Neuronal stem cell (in vitro differentiated cells): Measurements from ENCODE around the gene OSER1.

Source experiments
- DNase-seq: peaks from one replicate; pipeline ENCODE4 v3.0.0-alpha.2; 2013; ENCODE audit warnings: low spot score
- H2AFZ ChIP-seq: one replicate; pipeline ENCODE4 v1.6.1; 2013; ENCODE audit warnings: mild to moderate bottlenecking, low read length, inconsistent platforms
- H2AK5ac ChIP-seq: 2 replicates; pipeline ENCODE4 v1.6.1; 2013; ENCODE audit warnings: low read depth, mild to moderate bottlenecking, inconsistent platforms, low read length, moderate library complexity, mixed read lengths
- H2BK120ac ChIP-seq: 2 replicates; pipeline ENCODE4 v1.6.1; 2013; ENCODE audit warnings: low read depth, mild to moderate bottlenecking, inconsistent platforms, low read length, moderate library complexity, mixed read lengths
- H2BK12ac ChIP-seq: one replicate; pipeline ENCODE4 v1.6.1; 2013; ENCODE audit warnings: low read length, inconsistent platforms
- H2BK15ac ChIP-seq: 2 replicates; pipeline ENCODE4 v1.6.1; 2013; ENCODE audit warnings: mild to moderate bottlenecking, low read length, inconsistent platforms, mixed read lengths
- H2BK5ac ChIP-seq: one replicate; pipeline ENCODE4 v1.6.1; 2013; ENCODE audit warnings: inconsistent platforms, mild to moderate bottlenecking, low read length, moderate library complexity
- H3K14ac ChIP-seq: one replicate; pipeline ENCODE4 v1.6.1; 2013; ENCODE audit warnings: low read length, inconsistent platforms
- H3K18ac ChIP-seq: 2 replicates; pipeline ENCODE4 v1.6.1; 2013; ENCODE audit warnings: low read length, inconsistent platforms
- H3K23ac ChIP-seq: 2 replicates; pipeline ENCODE4 v1.6.1; 2013; ENCODE audit warnings: low read depth, mild to moderate bottlenecking, mixed read lengths, low read length, inconsistent platforms; ENCODE audit not compliant: poor library complexity
- H3K27ac ChIP-seq: replicated peaks from 3 replicates; pipeline ENCODE4 v1.5.1; 2013; ENCODE audit warnings: low read length, inconsistent platforms
- H3K27me3 ChIP-seq, 3 experiments: 2 replicates each; pipeline ENCODE4 v1.6.1; 2013; ENCODE audit warnings: low read length in 3 of 3, mild to moderate bottlenecking in 2 of 3, inconsistent platforms in 1 of 3, low read depth in 1 of 3, mixed read lengths in 1 of 3, moderate library complexity in 1 of 3; ENCODE audit not compliant: control insufficient read depth in 3 of 3, insufficient read depth in 3 of 3
- H3K36me3 ChIP-seq, 2 donors: replicated peaks in 1 of 2; 2 replicates each; pipeline ENCODE4 v1.6.1; 2013; ENCODE audit warnings: low read length in 2 of 2; ENCODE audit not compliant: control insufficient read depth in 2 of 2, insufficient read depth in 2 of 2
- H3K4ac ChIP-seq: 2 replicates; pipeline ENCODE4 v1.6.1; 2013; ENCODE audit warnings: inconsistent platforms, mild to moderate bottlenecking, low read length, moderate library complexity
- H3K4me1 ChIP-seq, 2 donors: 1 replicate in 1 of 2; 2 replicates in 1 of 2; pipeline ENCODE4 v1.6.1; 2013; ENCODE audit warnings: low read length in 2 of 2, low read depth in 1 of 2; ENCODE audit not compliant: control insufficient read depth in 2 of 2, insufficient read depth in 1 of 2
- H3K4me2 ChIP-seq: one replicate; pipeline ENCODE4 v1.6.1; 2013; ENCODE audit warnings: mild to moderate bottlenecking, low read length, inconsistent platforms; ENCODE audit not compliant: insufficient read depth, poor library complexity, severe bottlenecking
- H3K4me3 ChIP-seq, 2 donors: 2 replicates each; pipeline ENCODE4 v1.5.1; 2013; ENCODE audit warnings: low read length in 2 of 2, mild to moderate bottlenecking in 2 of 2, inconsistent platforms in 1 of 2, moderate library complexity in 1 of 2
- H3K79me1 ChIP-seq: one replicate; pipeline ENCODE4 v1.6.1; 2013; ENCODE audit warnings: low read depth, mild to moderate bottlenecking, inconsistent platforms, low read length, moderate library complexity
- H3K9ac ChIP-seq: one replicate; pipeline ENCODE4 v1.6.1; 2013; ENCODE audit warnings: mild to moderate bottlenecking, low read depth, low read length, inconsistent platforms; ENCODE audit not compliant: poor library complexity
- H3K9me3 ChIP-seq, 2 donors: replicated peaks in 1 of 2; 2 replicates each; pipeline versions ENCODE3 to v1.6.1; 2013; ENCODE audit warnings: low read length in 2 of 2, mild to moderate bottlenecking in 2 of 2, inconsistent platforms in 1 of 2, low read depth in 1 of 2, mixed read lengths in 1 of 2, moderate library complexity in 1 of 2; ENCODE audit not compliant: control insufficient read depth in 2 of 2, insufficient read depth in 1 of 2
- H4K8ac ChIP-seq: one replicate; pipeline ENCODE4 v1.6.1; 2013; ENCODE audit warnings: low read depth, mild to moderate bottlenecking, inconsistent platforms, low read length, moderate library complexity
- H4K91ac ChIP-seq: one replicate; pipeline ENCODE4 v1.6.1; 2013; ENCODE audit warnings: low read length, low read depth, mild to moderate bottlenecking, inconsistent platforms; ENCODE audit not compliant: poor library complexity
- WGBS, 2 donors: extraction: QIAGEN DNeasy Blood & Tissue Kit; methylation state at CpG; one replicate each; pipeline ENCODE4 v1.1.7; 2013; ENCODE audit warnings: missing lambda C conversion rate in 2 of 2, mixed read lengths in 1 of 2; ENCODE audit not compliant: insufficient read length in 2 of 2, insufficient replicate concordance in 1 of 2; ENCODE audit errors: extremely low coverage in 2 of 2; 5-methylcytosine and 5-hydroxymethylcytosine counted together

OSER1 gene

DNA sequence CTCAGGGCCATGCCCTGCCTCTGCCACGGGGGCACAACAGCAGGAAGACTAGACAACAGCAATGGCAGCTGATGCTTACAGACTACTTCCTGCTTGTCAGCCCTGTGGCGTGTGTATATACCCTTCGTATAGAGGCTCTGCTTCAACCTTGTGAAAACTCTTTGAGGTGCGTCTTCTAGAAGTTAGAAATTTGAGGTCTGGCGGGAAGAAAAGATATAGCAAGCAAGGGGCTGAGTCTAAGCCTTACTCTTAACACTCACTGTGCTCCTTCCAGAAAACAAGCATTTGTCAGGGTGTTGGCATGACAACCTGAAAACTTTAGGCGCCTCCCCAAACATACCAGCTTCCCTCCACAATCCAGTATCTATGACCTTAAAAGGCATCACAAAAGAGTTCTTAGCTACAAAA lies 56.9 kb downstream of the OSER1 start:
- H2BK12ac ChIP-seq = no peak overlapping the region
- H2BK15ac ChIP-seq = peak overlapping the region; percentile 69
- no CpG with 5 or more reads among the region's 6 CpGs for WGBS, 2 donors
- no peak overlapping the region for H4K91ac ChIP-seq
- H3K27ac ChIP-seq = no peak overlapping the region
- no peak overlapping the region for H3K4ac ChIP-seq
- peaks cover 17 to 21% of the 10 kb centered on the region in 2 donors for H3K4me1 ChIP-seq
- H3K9me3 ChIP-seq = peaks cover 0 to 2% of the 10 kb centered on the region in 2 donors
- H2BK5ac ChIP-seq = no peak overlapping the region
- no peak overlapping the region for H3K4me3 ChIP-seq
- H3K36me3 ChIP-seq = no peaks in the 10 kb centered on the region
- no peak overlapping the region for H3K23ac ChIP-seq
- no peaks in the 10 kb centered on the region for H3K27me3 ChIP-seq
- no peaks in the 10 kb centered on the region for H3K79me1 ChIP-seq
- no peak overlapping the region for H3K14ac ChIP-seq
- no peak overlapping the region for H3K4me2 ChIP-seq
- DNase-seq = no peak
- no peak overlapping the region for H4K8ac ChIP-seq
- H2BK120ac ChIP-seq = no peak overlapping the region
- H3K9ac ChIP-seq = no peak overlapping the region
- H2AFZ ChIP-seq = no peak overlapping the region
- H3K18ac ChIP-seq = peak overlapping the region; percentile 66
- H2AK5ac ChIP-seq = no peak overlapping the region

DNA sequence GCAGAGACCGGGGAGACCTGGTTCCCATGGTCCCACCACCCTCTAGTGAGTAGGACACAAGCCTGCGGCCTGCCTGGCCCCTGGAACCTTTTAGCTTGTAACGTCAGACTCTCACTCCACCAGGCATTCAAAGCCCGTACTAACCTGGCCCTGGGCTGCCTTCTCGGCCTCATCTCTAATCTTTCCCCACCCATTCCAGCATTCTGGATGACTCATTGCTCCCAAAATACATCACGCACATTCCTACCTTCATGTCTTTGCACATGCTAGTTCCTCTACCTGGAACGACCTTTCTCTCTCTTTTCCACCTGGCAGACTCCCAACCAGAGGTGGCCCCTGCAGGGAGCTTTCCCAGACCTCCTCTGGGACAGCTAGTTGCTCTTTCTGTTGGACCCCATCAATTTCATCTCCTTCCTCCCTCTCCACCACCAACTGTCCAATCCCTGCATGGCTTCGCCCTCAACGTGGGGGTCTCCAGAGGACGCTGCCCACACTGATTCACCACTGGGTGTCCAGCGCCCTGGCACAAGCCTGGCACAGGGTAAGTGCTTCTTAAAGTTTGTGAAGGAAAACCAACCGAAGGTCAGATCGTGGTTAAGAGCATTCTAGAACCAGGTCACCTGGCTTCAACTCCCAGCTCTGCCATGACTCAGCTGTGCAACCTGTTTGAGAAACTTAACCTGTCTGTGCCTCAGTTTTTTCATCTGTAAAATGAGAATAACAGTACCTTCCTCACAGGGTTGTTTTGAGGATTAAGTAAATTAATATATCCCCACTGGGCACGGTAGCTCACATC lies 58.8 kb downstream of the OSER1 start:
- Histone ChIP-seq H3K4ac (no peak overlapping the region), H4K91ac (no peak overlapping the region), H3K4me2 (no peak overlapping the region), H3K18ac (peak overlapping the region; percentile 70), H3K4me1 (peaks cover 12 to 18% of the 10 kb centered on the region in 2 donors), H2BK5ac (no peak overlapping the region), H2BK15ac (peak overlapping the region; percentile 18), H2BK120ac (no peak overlapping the region), H3K36me3 (no peaks in the 10 kb centered on the region), H2BK12ac (no peak overlapping the region), H3K79me1 (no peaks in the 10 kb centered on the region), H3K4me3 (no peak overlapping the region), H3K14ac (peak overlapping the region; percentile 56), H4K8ac (no peak overlapping the region), H3K9me3 (peaks cover 0 to 2% of the 10 kb centered on the region in 2 donors), H2AFZ (no peak overlapping the region), H3K23ac (no peak overlapping the region), H3K27me3 (no peaks in the 10 kb centered on the region), H3K9ac (no peak overlapping the region), H3K27ac (no peak overlapping the region), H2AK5ac (no peak overlapping the region)
- no CpG with 5 or more reads among the region's 14 CpGs for WGBS, 2 donors
- DNase-seq = no peak

DNA sequence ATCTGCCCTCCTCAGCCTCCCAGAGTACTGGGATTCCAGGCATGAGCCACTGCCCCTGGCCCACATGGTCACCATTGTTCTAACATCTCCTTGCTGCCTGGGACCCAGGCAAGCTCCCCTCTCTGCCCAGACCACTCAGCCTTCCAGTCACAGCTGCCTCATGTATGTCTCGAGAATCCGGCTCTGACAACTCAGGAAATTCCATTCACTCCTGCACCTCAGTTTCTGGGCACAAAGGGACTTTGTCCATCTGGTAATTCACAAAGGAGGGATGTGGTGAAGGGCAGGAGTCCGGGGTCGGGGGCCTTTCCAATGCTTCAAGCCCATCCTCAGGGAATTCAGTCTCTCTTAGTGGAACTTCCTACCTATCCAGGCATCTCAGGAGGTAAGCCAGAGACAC lies 64.3 kb downstream of the OSER1 start:
- Histone ChIP-seq H3K27me3 (peaks cover 0 to 9% (median 0%) of the 10 kb centered on the region in 3 experiments), H3K79me1 (no peaks in the 10 kb centered on the region), H2BK5ac (no peak overlapping the region), H3K36me3 (no peaks in the 10 kb centered on the region), H2BK120ac (no peak overlapping the region), H2BK15ac (peak overlapping the region; percentile 31), H3K9me3 (peaks cover 0 to 2% of the 10 kb centered on the region in 2 donors), H3K4me1 (peaks cover 0 to 9% of the 10 kb centered on the region in 2 donors), H2BK12ac (no peak overlapping the region), H3K23ac (no peak overlapping the region), H2AFZ (no peak overlapping the region), H4K91ac (no peak overlapping the region), H3K14ac (no peak overlapping the region), H3K4me2 (no peak overlapping the region), H3K4me3 (no peak overlapping the region), H3K27ac (no peak overlapping the region), H3K4ac (no peak overlapping the region), H2AK5ac (peak overlapping the region; percentile 30), H3K9ac (no peak overlapping the region), H4K8ac (no peak overlapping the region), H3K18ac (peak overlapping the region; percentile 7)
- DNase-seq = no peak
- WGBS, 2 donors = no CpG with 5 or more reads among the region's 4 CpGs
